ENCODE results near the gene TGFBR3L. TPM values are rescaled to one million over a fixed set of nuclear protein-coding genes. Genes with fewer than 3 reads are reported as not detected.

The TGFBR3L gene
- total and polyA plus RNA-seq, 2 donors (not counting 3 experiments of a cell fraction or from before 2014, with no cell fraction given) = 0.35 TPM; not detected in 1

DNA sequence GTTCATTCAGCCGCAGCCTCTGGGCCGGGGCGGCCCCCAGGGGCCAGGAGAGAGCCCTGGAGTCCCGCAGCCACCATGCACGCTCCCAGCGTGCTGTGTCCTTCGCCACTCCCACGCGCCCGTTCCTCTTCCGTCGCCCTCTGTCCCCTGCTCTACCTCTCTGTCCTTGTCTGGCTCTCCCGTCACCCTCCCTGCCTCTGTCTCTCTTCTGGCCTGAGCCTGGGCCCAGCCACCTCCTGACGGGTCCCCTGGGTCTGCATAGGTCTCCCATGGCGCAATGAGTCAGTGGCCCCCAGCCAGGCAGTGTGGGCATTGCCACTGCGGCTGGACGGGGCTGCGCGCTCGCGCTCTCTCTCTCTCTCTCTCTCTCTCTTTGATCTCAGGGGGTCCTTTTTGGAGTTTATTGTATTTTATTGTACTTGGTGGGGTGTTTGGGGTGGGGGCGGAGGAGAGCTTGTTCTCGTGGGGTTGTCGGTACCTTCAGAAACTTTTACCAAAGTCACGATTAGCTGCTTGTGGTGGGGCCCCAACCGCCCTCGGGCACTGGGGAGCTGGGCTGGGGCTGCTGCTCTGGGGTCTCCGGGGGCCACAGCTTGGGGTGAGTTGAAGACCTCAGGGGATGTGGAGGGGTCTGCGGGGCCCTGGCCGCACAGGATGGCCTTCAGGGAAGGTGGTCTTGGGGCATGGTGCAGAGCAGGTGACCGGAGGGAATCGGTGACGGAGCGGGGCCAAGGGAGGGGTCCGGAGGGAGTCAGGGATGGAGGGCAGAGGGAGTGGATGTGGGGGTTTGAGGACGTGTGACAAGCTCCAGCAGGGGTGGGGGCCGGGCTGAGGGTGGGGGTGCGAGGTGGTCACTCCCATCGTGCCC, 1.7 kb upstream of the TGFBR3L start:
- CTCF ChIA-PET = interaction anchor here (0.9 kb wide), 1 partner anchor 44 kb away, joined by 3 read pairs; no protein-coding TSS in a partner anchor
- Histone ChIP-seq H3K4me1 (ENCODE audit: control insufficient read depth, extremely low read depth, insufficient read depth, low read length) (peaks cover 6% of the 10 kb centered on the region), H3K9me1 (replicated peaks; ENCODE audit: control insufficient read depth, extremely low read depth, insufficient read depth, low read length) (no peaks in the 10 kb centered on the region), H3K9me3 (replicated peaks; ENCODE audit: control insufficient read depth, insufficient read depth, low read length) (no peaks in the 10 kb centered on the region), H3K79me2 (ENCODE audit: control insufficient read depth, insufficient read depth, low read length) (no peaks in the 10 kb centered on the region), H3K27ac (ENCODE audit: insufficient read depth, low read depth, low read length) (no peak overlapping the region), H3K4me3 (replicated peaks in 1 of 3; ENCODE audit: insufficient read depth in 1 of 3, low read depth in 1 of 3, low read length in 3 of 3) (no peak overlapping the region), H3K36me3 (ENCODE audit: control insufficient read depth in 2 of 2, extremely low read depth in 1 of 2, insufficient read depth in 2 of 2, low read length in 2 of 2) (peaks cover 0 to 23% of the 10 kb centered on the region in 2 experiments), H3K27me3 (ENCODE audit: control insufficient read depth in 2 of 2, insufficient read depth in 2 of 2, low read length in 2 of 2) (peaks cover 14 to 23% of the 10 kb centered on the region in 2 experiments), H3K4me2 (ENCODE audit: insufficient read depth, low read length) (no peak overlapping the region), H3K9ac (replicated peaks; ENCODE audit: extremely low read depth, insufficient read depth, low read length) (no peak overlapping the region), H4K20me1 (replicated peaks; ENCODE audit: control insufficient read depth, extremely low read depth, insufficient read depth, low read length) (no peaks in the 10 kb centered on the region), H2AFZ (ENCODE audit: low read depth, low read length) (no peak overlapping the region)
- POLR2A ChIA-PET = no interaction called here
- DNase-seq (ENCODE audit: low read depth, low spot score) (no peak), FAIRE-seq (no peak)
- intact Hi-C loops (cut with micrococcal nuclease) = no loop called here
- TF ChIP-seq POLR2A (IDR thresholded peaks at IDR 0.05; ENCODE audit: low read depth, low read length) (no peak), JUN (IDR thresholded peaks at IDR 0.05; ENCODE audit: borderline replicate concordance, insufficient read depth, insufficient read length, low read depth) (no peak), EZH2 (IDR thresholded peaks at IDR 0.05; ENCODE audit: borderline replicate concordance, low read depth, low read length, severe bottlenecking) (no peak), FOS (IDR thresholded peaks at IDR 0.05; ENCODE audit: borderline replicate concordance, insufficient read depth, low read length) (no peak), CTCF (IDR thresholded peaks at IDR 0.05; ENCODE audit: extremely low read depth in 1 of 2, insufficient read depth in 1 of 2, low read depth in 1 of 2, low read length in 2 of 2) (no peak), GATA2 (IDR thresholded peaks at IDR 0.05; ENCODE audit: insufficient read depth, insufficient read length, low read depth, low read length) (no peak), MYC (IDR thresholded peaks at IDR 0.05; ENCODE audit: low read depth, low read length) (no peak), POLR2AphosphoS5 (IDR thresholded peaks at IDR 0.05; ENCODE audit: insufficient read depth, low read depth, low read length) (no peak)
- TF ChIP-seq, protein P1, sequence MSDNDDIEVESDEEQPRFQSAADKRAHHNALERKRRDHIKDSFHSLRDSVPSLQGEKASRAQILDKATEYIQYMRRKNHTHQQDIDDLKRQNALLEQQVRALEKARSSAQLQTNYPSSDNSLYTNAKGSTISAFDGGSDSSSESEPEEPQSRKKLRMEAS (IDR thresholded peaks at IDR 0.05; ENCODE audit: insufficient read depth, insufficient read length) = no peak
- dilution Hi-C loops (cut with MboI; ENCODE audit: extremely low pct_ligation_motif_present, low sequenced_read_pairs) = no loop called here
- no TSS peak for BruUV-seq (replicated peaks)
